Measurements from ENCODE around the gene COG3.
"Not testable (repeated sequence)": the region's sequence is repeated elsewhere in the genome, so short reads cannot be mapped to it uniquely, and the experiment has no call there.

COG3 gene, protein sequence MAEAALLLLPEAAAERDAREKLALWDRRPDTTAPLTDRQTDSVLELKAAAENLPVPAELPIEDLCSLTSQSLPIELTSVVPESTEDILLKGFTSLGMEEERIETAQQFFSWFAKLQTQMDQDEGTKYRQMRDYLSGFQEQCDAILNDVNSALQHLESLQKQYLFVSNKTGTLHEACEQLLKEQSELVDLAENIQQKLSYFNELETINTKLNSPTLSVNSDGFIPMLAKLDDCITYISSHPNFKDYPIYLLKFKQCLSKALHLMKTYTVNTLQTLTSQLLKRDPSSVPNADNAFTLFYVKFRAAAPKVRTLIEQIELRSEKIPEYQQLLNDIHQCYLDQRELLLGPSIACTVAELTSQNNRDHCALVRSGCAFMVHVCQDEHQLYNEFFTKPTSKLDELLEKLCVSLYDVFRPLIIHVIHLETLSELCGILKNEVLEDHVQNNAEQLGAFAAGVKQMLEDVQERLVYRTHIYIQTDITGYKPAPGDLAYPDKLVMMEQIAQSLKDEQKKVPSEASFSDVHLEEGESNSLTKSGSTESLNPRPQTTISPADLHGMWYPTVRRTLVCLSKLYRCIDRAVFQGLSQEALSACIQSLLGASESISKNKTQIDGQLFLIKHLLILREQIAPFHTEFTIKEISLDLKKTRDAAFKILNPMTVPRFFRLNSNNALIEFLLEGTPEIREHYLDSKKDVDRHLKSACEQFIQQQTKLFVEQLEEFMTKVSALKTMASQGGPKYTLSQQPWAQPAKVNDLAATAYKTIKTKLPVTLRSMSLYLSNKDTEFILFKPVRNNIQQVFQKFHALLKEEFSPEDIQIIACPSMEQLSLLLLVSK

DNA sequence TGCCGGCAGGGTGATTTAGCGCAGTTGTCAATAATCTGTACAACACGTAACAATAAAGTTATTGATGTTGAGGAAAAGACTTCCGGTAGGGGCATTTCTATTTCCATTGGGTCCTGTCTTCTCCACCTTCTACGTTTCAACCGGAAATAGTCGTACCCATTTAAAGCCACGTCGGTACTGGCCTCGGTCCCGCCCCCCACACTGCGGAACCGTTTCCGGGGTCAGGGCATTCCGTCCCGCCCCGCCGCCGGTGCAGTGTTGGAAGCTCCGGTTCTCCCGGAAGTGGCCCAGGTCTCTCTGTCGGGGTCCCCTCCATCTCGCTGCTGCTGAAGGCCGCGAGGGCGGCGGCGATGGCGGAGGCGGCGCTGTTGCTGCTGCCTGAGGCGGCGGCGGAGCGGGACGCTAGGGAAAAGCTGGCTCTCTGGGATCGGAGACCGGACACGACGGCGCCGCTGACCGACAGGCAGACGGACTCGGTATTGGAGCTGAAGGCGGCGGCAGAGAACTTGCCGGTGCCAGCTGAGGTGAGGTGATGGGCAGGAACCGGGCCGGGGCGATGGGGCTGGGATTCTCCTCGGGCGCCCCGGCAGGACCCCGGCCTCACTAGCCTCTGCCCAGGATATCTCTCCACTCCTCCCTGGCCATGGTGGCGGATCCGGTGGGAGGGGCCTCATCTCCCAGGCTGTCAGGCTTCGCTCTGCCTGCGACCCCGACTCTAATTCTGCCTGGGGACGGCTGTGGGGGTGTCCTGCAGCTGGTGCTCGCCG lies at the start of gene COG3:
TSS of gene COG3 (plus strand) at position 253 of the 767 bp plus-strand sequence. CDS start at position 351, 98 bp downstream.
- DNase-seq: peak; percentile 92 to 93

- no peak for DNase-seq
These were observed 49.6 kb upstream of the COG3 start for GRCh38 chr13:45415112-45415511.

DNA sequence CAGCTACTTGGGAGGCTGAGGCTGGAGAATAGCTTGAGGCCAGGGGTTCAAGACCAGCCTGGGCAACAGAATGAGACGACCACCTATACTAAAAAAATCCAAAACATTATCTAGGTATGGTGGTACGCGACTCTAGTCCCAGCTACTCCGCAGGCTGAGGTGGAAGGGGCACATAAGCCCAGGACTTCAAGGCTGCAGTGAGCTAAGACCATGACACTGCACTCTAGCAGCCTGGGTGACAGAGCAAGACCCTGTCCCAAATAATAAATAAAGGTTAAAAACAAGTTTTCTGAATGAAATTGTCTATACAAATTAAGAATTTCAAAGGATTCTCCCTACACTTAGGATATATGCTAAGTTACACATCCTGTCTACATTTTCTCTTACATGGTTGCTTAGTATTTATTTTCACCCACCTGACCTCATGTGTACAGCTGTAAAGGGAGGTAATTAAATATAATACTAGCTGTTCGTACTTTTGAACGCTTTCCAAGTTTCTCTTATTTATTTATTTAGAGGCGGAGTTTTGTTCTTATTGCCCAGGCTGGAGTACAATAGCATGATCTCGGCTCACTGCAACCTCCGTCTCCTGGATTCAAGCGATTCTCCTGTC lies 48.1 kb upstream of the COG3 start:
- DNase-seq: no peak

- DNase-seq: peak; percentile 89
These were observed 46.8 kb upstream of the COG3 start, which contains the start of gene SLC25A30 for GRCh38 chr13:45417790-45418534. TSS of gene SLC25A30 (minus strand) at chr13:45418373. CDS start at chr13:45411425, 6,948 bp downstream.

DNA sequence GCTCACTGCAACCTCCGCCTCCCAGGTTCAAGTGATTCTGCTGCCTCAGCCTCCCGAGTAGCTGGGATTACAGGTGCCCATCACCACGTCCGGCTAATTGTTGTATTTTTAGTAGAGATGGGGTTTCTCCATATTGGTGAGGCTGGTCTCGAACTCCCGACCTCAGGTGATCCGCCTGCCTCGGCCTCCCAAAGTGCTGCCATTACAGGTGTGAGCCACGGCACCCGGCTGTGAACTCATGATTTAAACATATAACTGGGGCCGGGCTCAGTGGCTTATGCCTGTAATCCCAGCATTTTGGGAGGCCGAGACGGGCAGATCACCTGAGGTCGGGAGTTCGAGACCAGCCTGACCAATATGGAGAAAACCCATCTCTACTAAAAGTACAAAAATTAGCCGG lies 45.4 kb upstream of the COG3 start:
- DNase-seq: not testable (repeated sequence)

DNA sequence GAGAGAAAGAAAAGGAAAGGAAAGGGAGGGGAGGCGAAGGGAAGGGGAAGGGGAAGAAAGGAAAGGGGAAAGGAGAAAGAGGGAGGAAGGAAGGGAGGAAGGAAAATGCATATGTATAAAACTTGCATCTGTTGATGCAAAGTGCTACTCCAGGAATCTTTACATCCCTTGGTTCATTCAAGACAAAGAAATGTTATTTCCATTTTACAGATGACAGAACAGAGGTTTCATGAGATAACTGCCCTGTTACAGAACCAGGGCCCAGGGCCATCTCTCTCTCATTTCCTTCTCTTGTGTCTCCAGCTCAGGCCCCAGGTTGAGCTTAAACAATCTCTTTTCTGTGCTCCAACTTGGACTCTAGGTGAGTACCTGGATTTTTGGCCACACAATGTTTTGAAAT lies 44.8 kb upstream of the COG3 start:
- no peak for DNase-seq

- DNase-seq: no peak
These were observed 41.9 kb upstream of the COG3 start for GRCh38 chr13:45422731-45423292.

GRCh38 chr13:45426056-45426841 lies 38.5 kb upstream of the COG3 start:
- DNase-seq: not testable (repeated sequence)

- no peak for DNase-seq
These were observed 31.9 kb upstream of the COG3 start for GRCh38 chr13:45432737-45433380.

DNA sequence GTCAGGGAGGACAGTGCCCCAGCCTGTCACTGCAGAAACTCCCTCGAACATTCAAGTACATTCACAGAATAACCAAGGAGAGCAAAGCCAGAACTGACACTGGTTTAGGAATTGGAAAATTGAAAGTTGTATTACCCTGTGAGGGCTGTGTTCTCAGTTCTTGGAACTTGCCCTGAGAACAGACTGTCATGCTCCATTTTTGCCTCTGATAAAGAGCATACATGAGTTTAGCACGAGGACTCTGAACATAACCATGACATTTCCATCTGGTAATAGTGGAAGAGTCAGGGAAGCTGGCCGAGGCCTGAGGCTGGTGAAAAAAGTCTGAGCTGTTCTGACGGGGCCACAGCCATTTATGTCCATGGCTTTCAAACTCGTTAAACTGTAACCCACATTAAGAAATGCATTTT lies 31.4 kb upstream of the COG3 start:
- DNase-seq: no peak

GRCh38 chr13:45434556-45435371 lies 30.0 kb upstream of the COG3 start:
- no peak for DNase-seq

- DNase-seq: no peak
These were observed 28.4 kb upstream of the COG3 start for GRCh38 chr13:45436332-45436731.

- no peak for DNase-seq
These were observed 27.8 kb upstream of the COG3 start for GRCh38 chr13:45436953-45437352.

GRCh38 chr13:45437947-45438346 lies 26.8 kb upstream of the COG3 start:
- no peak for DNase-seq

GRCh38 chr13:45439008-45439407 lies 25.7 kb upstream of the COG3 start:
- no peak for DNase-seq

GRCh38 chr13:45439781-45440462 lies 24.8 kb upstream of the COG3 start:
- DNase-seq: no peak

- no peak for DNase-seq
These were observed 23.1 kb upstream of the COG3 start for GRCh38 chr13:45441633-45442032.

DNA sequence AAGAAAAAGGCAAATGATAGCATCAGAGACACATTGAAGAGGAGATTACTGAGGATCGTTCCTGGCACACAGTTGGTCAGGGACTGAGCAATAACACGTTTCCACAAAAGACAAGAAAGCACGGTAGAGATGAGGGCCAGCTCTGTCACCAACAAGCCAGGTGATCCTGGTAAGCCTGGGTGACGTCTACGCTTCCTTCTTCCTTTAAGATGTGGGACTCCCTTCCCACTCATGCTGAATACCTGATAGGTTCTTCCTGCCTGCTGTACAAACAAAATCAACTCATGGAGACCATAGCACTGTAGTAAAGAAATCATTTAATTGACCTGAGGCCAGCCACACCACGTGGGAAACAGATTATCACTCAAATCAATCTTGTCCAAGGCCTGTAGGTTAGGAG lies 19.7 kb upstream of the COG3 start:
- no peak for DNase-seq

GRCh38 chr13:45446181-45446580 lies 18.6 kb upstream of the COG3 start:
- DNase-seq: no peak
